GM19438 (cell line): ENCODE results near the gene KLHL10.
A peak's percentile ranks its signal among the peaks of the same experiment; 100 is the strongest.
"Not testable (repeated sequence)": the region's sequence is repeated elsewhere in the genome, so short reads cannot be mapped to it uniquely, and the experiment has no call there.

Experiments used
- ATAC-seq: cut with Tn5 transposase; IDR thresholded peaks from one replicate; pipeline ENCODE4 v1.9.1; 2021; ENCODE audit warnings: low read depth; ENCODE audit not compliant: unreplicated experiment

The KLHL10 gene

DNA sequence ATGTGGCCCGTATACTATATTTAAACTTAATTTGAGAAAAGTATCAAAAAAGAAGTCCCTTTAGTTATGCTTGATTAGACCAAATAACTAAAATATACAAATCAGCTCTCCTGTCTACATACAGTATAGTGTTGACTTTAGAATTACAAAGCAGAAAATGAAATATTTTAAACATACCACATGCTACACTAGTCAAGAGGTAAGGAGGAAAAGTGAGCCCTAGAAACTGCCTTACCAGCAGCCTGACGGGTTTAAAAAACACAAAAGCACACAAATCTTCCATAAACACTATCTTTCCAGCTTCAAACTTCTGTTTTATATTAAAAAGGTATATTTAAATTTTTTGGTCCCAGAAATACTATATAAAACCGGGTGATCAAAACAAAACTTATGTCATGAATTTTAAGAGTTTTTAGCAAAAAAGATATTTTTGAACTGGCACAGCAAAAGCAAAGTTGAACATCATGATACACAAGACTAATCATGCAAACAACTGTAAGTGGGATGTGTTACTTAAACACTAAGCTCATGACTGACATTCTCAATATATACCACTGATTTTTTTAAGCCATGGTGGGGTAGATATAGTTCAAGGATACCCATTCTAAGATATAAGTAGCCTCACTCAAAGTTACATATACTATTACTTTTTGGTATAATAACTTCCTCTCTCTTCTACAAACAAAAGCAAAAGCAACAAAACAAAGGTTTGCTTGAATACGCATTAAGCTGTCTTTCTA, 11.8 kb downstream of the KLHL10 start:
- no peak for ATAC-seq

DNA sequence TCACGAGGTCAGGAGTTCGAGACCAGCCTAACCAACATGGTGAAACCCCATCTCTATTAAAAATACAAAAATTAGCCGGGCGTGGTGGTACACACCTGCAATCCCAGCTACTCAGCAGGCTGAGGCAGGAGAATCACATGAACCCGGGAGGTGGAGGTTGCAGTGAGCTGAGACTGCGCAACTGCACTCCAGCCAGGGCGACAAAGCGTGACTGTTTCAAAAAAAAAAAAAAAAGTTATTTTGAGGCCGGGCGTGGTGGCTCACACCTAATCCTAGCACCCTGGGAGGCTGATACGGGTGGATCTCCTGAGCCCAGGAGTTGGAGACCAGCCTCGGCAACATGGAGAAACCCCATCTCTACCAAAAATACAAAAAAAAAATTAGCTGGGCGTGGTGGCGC, 13.8 kb downstream of the KLHL10 start:
- ATAC-seq = not testable (repeated sequence)

DNA sequence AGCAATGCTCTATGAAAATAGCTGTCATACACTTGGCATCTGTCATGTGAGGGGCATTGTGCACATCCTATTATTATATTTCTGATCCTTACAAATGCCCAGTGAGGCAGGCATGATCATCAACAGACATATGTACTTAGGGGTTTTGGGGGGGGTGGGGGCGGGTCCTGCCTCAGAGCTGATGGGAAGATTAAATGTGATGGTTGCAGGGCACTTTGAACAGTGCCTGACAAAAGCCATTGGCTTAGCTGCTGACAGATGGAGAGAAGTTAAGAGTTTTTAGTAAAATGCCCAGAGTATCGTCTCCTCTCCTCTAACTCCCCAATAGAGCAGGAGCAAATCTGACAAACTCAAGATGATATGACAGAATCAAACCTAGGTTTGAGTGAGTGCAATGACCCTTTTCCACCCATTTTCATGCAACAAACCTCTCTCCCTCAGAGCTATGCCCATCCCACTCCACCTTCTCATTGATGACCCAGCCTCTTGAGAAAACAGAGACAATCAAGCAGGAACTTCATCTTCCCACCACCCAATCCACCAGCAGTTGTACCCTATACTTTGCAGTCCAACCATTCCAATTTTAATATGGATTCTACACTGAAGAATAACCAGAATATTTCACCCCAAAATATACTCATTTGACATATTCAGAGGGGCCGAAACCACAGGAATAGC, 22.8 kb downstream of the KLHL10 start:
- no peak for ATAC-seq

DNA sequence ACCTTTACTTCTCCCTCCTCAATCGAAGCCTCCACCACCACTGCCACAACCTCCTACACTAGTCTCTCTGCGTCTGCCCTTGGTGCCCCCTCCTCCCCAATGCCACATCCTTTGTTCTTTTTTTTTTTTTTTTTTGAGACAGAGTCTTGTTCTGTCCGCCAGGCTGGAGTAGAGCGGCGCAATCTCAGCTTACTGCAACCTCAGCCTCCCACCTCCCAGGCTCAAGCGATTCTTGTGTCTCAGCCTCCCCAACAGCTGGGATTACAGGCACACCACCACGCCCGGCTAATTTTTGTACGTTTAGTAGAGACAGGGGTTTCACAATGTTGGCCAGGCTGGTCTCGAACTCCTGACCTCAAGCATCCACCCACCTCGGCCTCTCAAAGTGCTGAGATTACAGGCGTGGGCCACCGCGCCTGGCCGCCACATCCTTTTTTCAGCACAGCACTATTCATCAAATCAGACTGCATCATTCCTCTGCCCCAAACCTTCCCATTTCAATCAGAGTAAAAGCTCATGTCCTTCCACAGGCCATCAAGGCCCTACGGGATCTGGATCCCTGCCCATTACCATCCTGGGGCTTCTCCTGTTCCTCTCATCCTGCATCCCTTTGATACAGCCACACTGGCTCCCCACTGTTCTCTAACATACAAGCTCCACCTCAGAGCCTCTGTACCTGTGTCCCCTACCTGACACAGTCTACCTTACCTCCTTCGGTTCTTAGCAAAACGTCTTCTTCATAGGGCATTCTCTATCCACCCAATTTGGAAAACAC, 25.6 kb downstream of the KLHL10 start:
- ATAC-seq = no peak

DNA sequence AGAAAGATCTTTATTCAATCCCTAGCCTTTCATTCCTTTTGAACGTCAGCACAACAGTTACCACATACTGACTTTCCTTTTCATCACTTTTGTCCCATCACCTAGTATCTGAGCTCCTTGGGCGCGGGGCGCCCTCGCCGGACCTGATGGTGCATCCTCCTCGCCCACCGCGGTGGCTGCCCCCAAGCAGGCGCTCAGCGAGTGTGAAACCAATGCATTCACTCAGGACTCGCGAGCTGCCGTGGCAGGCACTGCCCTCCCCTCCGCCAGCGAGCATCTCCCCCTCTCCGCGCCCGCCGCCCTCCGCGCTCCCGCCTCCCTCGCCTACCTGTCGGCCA, 26.8 kb downstream of the KLHL10 start:
- ATAC-seq = no peak

DNA sequence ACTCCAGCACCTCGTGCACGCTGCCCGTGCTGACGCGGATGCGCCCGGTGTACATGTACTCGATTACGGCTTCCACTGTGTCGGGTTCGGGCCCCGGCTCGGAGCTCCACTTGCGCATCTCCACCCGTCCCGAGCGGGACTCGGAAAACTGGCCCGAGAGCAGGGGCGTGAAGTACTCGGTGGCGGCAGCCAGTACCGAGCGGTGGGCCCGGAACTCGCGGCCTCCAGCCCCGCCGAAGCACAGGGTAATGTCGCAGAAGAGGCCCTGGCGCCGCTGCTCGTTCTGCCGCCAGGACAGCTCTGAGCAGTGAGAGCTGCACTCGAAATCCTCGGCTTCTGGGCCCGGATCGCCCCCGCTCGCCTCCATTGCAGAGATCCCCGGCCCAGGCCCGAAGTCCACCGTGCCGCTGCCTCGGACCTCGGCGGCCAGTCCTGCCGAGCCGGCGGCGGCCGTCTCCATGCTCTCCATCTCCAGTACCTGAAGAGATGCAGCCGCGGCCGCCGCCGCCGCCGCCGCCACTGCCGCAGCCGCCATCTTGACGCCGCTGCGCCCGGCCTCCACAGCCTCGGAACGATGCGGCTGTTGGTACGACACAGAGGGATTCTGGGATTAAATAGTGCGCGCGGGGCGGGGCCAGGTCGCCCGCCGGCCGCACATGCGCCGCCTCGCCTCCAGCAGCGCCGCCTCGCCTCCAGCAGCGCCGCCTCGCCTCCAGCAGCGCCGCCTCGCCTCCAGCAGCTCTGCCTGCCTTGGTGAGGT, 27.4 kb downstream of the KLHL10 start, which contains the start of gene KLHL11:
Gene KLHL11 (minus strand): TSS at position 588 of the 760 bp plus-strand sequence. CDS start 53 bp downstream, at position 535.
- ATAC-seq = peak; percentile 87

DNA sequence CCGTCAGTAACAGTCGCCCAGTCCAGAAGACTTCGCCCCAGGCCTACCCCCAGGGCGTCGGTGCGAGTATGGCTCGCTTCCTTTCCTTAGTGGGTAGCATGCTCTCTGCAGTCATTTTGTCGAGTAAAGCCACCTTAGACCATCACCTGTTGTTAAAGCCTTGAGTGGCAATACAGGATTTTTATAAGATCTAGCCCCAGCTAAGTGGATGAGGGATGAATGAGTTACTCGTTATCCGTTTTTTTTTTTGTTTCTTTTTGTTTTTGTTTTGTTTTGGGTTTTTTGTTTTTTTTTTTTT, 27.9 kb downstream of the KLHL10 start:
- no peak for ATAC-seq

DNA sequence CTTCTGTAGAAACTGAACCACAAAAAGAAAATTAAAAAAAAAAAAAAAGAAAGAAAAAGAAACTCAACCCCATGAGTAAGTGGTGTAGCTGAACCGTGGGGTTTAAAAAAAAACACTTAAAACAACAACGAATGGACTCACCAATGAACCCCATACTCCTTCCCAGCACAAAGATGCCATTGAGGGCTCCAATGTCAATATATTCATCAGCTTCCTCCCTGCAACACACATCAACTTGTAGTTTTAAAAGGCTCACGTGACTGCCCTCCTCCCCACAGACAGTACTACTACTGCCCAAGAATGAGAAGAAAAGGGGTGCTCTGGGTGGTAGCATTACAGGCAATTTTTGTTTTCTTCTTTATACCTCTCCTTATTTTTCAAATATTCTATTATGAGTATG, 30.9 kb downstream of the KLHL10 start:
- ATAC-seq = no peak

DNA sequence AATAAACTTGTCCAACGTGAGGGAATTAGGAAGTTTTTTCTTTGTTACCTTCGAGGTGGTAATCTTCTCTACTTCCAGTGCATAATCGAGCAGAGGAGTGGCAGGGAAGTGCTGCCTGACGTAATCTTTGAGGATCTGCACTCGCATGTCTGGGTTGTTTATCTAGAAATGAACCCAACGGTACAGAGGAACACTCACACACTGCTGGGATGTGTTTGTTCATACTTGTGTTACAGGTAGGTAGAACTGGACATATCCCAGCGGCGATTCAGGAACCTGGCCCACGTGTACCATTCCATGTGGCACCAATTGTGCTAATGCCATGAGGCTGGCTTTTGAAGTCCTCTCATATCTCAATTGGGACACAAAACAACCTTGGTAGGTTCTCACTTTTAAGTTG, 31.8 kb downstream of the KLHL10 start:
- ATAC-seq = no peak

DNA sequence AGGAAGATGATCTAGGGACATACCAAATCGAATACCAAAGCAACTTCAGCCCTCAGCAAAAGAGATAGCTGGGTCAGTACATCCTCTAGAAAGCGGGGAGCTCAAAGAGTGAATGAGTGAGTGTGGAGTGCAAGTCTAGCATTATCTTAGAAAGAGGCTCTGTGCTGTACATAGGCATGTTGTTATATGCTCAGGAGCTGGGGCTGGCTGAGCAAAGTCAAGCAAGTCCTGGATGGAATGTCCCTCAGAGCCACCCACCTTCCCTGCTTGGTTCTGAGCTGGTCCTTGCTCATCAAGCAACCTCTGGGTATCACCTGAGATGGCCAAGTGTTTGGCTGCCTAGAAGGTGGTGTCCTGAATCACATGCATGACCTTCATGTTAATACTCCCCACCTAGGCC, 32.5 kb downstream of the KLHL10 start:
- no peak for ATAC-seq

DNA sequence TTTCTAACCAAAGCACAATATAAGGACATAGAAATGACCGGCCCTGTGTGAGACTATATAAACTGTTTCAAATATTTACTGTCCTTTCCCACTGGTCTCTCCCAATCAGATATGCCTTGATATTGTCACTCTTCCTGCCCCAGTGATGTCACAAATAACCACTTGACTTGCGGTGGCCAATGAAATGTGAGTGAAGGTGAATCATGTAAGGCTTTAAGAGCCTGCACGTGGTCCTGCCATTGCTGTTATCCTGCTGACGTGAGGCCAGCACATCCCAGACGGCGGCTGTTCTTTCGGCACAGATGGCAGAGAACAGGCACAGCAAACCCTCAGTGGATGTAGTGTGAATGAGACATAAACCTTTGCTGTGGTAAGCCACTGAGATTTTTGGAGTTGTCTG, 33.0 kb downstream of the KLHL10 start:
- ATAC-seq = no peak

DNA sequence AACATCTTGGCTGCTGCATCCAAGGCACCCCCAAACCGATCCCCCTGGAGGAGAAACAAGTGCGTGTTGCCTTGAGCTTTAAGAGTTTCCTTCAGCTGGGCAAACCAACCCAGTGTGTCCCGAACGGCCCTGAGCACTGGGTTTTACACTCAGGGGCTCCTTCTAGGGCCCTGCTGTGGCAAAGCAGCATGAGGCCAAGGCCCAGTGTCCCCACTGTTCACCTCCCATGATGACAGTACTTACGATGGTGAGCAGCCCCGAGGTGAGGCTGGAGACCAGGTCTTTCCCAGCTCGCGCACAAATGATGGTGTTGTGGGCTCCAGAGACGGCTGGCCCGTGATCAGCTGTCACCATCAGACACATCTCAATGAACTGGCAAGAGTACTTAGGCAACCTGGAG, 34.2 kb downstream of the KLHL10 start:
- ATAC-seq = no peak

DNA sequence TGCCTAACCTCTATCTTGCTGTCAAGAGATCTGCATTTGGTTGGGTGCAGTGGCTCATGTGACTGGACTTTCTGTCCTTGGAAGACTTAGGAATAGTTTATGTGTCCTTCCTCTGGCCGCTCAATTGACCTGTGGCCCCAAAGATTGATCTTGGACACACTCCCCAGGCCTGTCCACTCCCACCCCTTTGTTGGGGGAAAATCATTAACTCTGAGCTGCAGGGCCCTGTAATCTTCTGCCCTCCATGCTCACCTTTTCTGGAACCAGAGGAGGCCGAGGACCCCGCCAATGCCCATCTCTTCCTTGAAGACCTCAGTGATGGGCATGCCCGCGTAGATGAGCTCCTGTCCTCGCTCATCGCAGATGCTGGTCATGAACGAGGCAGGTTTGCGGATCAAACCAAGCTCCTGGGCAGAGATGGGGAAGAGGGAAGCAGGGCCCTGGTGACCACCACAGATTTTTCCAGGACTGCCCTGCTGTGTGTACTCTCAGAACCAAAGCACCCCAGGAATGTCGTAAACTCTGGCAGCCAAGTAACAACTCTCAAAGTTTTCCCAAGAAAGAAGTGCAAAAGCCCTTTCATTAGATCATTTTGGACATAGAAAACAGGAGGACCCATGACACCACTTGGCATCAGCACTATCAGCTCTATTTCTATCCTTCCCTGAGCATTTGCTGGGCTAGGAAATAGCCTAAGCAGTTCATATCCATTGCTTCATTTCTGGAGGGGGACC, 36.1 kb downstream of the KLHL10 start:
- no peak for ATAC-seq

DNA sequence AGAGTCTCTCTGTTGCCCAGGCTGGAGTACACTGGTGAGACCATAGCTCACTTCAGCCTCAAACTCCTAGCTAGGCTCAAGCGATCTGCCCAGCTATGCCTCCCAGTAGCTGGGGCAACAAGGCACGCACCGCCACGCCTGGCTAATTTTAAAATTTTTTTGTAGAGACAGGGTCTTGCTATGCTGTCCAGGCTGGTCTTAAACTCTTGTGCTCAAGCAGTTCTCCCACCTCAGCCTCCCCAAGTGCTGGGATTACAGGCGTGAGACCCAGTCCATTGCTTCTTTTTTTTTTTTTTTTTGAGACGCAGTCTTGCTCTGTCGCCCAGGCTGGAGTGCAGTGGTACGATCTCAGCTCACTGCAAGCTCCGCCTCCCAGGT, 36.7 kb downstream of the KLHL10 start:
- not testable (repeated sequence) for ATAC-seq

DNA sequence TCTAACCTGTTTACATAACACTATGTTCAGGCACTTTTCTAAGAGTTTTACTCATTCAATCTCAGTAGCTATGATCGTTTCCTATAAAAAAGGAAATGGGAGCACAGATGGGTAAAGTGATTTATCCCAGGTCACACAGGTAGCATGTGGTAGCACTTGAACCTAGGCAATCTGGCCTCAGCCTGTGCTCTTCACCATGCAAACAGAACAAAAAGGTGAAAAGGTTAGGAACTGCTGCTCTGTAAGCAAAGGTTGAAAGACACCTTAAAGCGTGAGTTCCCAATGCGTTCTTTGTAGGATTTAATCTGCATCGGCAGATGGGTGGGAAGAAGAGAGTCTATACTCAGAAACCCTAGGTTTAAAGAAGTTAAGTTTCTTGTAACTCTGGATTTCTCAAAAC, 42.5 kb downstream of the KLHL10 start:
- ATAC-seq = no peak

DNA sequence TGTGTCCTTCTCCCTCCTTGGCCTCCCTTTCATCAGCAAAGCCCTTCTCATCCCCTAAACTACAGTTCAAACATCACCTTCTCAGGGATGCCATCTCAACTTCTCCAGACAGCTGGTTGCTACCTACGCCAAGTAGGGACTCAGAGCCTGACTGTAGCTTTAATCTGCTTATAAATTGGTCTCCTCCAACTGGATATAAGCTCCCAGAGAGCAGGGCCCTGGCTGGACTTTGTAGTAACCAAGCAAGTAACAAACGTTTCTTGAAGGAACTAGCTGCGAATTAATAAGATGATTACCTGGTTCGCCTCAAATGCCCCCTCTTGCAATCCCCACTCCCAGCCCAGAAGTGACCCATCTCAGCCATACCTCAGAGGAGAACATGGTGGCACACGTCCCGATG, 45.1 kb downstream of the KLHL10 start:
- ATAC-seq = no peak

DNA sequence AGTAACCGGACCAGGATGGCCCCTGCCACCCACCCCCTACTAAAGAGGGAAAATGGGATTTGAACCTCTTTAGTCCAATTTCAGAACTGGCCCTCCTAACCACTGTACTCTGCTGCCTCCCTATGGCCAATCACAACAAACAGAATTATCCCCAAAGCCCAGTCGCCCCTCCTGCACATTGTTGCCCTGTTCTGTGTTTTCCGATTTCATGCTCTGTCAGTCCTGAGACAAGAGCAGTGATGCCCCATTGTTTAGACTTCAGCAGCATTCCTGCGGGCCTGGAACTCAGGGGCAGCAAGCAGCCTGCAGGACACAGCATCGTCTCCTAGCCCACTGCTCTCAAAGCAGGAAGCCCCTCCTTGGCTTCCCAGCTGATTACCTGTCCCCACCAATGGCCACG, 48.1 kb downstream of the KLHL10 start:
- no peak for ATAC-seq

DNA sequence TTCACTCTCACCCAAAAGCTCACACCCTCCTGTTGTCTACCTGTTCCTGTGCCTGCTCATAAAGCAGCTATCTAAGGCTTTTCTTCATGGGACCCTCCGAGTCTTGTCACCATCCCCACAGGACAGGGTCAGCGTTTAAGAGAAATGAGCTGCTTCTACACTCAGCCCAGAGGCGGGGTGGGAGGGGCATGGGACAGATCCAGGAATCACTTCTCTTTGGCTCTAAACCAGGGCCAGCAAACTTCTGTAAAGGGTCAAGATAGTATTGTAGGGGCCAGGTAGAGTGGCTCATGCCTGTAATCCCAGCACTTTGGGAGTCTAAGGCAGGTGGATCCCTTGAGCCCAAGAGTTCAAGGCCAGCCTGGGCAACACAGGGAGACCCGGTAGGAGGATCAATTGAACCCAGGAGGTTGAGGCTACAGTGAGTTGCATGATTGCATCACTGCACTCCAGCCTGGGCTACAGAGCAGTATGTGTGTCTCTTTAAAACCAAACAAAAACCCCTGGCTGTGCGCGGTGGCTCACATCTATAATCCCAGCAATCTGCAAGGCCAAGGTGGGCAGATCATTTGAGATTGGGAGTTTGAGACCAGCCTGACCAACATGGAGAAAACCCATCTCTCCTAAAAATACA, 50.8 kb downstream of the KLHL10 start:
- no peak for ATAC-seq

DNA sequence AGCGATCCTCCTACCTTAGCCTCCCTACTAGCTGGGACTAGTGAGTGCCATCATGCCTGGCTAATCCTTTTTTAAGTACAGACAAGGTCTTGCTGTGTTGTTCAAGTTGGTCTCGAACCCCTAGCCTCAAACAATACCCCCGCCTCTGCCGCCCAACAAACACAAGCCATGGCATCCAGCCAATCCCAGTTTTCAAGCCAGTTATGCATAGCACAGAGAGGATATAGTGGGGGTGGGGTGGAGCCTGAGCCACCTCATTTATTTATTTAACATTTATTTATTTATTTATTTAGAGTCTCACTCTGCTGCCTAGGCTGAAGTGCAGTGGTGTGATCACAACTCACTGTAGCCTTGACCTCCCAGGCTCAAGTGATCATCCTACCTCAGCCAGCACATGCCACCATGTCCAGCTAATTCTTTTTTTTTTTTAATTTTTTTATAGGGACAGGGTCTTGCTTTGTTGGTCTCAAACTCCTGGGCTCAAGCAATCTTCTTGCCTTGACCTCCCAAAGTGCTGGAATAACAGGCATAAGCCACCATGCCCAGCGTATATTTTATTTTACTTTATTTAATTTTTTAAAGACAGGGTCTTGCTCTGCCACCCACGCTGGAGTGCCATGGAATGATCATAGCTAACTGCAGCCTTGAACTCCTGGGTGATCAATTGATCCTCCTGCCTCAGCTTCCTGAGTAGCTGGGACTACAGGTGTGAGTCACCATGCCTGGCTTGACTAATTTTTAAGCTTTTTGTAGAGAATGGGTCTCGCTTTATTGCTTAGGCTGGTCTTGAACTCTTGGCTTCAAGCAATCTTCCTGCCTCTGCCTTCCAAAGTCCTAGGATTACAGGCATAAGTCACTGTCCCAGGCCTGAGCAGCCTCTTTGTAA, 53.8 kb downstream of the KLHL10 start:
- ATAC-seq = no peak
